SH-SY5Y (cell line): ENCODE data around the gene CBFA2T3.

Experiments used
- GATA2 ChIP-seq: IDR thresholded peaks from 2 replicates; pipeline ENCODE4 v1.6.1; 2011; ENCODE audit warnings: mild to moderate bottlenecking, low read depth, low read length
- GATA3 ChIP-seq: IDR thresholded peaks from 2 replicates; pipeline ENCODE4 v1.6.1; 2011; ENCODE audit warnings: low read depth, mild to moderate bottlenecking, low read length, moderate library complexity

- TF ChIP-seq GATA2 = no peak
- no peak for TF ChIP-seq GATA3
Measured at GRCh38 chr16:88968589-88969280, 8.3 kb downstream of the CBFA2T3 start.
